GM10266 (cell line): ENCODE data around the gene FBXO31.

Experiments used
- DNase-seq: peaks from one replicate; pipeline ENCODE4 v3.0.0; 2012; ENCODE audit errors: extremely low spot score
- TF ChIP-seq, protein P1 (sequence below): IDR thresholded peaks from 2 replicates; pipeline ENCODE4 v1.5.1; 2012; ENCODE audit warnings: mild to moderate bottlenecking, low read depth; ENCODE audit not compliant: control insufficient read depth, insufficient read depth; ENCODE audit errors: missing control alignments

FBXO31 gene

GRCh38 chr16:87303431-87303930 is 80.1 kb downstream of the FBXO31 start:
- no peak for DNase-seq
- TF ChIP-seq, protein P1, sequence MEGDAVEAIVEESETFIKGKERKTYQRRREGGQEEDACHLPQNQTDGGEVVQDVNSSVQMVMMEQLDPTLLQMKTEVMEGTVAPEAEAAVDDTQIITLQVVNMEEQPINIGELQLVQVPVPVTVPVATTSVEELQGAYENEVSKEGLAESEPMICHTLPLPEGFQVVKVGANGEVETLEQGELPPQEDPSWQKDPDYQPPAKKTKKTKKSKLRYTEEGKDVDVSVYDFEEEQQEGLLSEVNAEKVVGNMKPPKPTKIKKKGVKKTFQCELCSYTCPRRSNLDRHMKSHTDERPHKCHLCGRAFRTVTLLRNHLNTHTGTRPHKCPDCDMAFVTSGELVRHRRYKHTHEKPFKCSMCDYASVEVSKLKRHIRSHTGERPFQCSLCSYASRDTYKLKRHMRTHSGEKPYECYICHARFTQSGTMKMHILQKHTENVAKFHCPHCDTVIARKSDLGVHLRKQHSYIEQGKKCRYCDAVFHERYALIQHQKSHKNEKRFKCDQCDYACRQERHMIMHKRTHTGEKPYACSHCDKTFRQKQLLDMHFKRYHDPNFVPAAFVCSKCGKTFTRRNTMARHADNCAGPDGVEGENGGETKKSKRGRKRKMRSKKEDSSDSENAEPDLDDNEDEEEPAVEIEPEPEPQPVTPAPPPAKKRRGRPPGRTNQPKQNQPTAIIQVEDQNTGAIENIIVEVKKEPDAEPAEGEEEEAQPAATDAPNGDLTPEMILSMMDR: no peak

GRCh38 chr16:87298857-87299465 is 84.6 kb downstream of the FBXO31 start:
- DNase-seq: no peak
- TF ChIP-seq, protein P1: no peak

DNA sequence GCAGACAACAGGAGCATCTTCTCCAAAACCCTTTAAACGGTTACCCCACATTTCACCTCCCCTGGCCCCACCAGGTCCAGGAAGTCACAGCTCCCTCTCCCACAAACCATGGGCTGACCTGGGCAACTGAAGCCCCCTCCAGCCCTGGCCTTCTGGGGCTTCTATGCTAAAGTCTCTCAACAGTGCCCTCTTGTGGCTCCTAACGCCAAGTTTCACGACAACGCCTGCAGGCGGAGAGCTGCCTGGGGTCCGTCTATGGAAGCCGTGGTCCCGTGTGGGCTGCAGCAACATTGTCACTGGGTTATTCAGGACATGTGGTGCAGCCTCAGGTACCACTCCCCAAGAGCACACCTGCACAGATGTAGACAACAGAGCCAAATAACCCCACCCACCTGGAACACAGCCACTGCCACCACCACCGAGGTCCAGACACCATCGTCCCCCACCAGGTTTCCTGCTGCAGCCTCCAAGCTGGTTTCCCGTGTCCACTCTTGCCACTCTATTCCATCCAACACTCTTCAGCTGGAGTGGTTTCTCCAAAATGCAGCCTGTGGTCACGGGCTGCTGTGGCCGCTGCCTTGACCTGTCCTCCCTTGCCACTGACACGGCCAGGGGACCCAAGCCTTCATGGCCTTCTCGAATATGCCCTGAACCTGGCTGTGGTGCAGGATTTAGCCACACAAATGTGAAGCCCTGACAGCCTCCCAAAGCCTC is 85.5 kb downstream of the FBXO31 start:
- TF ChIP-seq, protein P1: peak; percentile 69
- DNase-seq: peak; percentile 63

GRCh38 chr16:87297407-87297806 is 86.2 kb downstream of the FBXO31 start:
- DNase-seq: no peak
- TF ChIP-seq, protein P1: no peak

DNA sequence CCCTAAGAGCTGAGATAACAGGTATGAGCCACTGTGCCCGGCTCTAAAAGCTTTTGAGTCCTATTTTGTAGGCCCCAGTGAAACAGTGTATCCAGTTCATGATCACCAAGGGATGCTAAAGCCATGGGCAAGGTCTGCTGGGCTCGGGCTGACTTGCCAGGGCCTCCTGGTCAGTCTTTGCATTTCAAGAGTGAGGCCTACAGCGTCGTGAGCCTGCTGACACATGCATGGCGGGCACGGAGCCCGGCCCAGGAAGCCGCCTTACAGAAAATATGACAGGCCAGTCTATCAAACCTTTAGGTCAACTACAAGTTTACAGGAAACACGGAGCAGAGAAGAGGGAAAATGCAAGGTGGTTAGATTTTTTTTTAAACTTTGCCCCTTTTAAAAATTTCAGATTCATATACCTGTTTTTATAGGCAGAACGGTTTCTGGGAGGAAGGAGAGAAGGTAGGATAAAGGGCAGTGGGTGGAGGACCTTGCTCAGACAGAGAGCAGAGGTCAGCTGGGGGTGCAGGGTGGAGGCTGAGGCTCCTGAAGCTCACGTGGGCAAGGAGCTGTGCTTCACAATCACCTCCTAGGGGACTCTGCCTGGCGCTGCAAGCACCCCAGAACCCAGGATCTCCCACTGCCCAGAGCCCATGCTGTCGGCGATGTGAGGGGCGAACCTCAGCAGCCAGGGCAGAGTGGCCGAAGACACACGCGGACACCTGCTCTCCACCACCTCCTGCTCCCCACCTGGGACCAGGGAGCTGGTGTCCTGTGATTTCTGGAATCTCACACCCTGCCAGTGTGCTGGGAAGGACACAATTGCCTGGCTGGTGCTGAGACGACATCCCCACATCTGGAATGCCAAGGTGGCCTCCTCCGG is 87.7 kb downstream of the FBXO31 start:
- TF ChIP-seq, protein P1: no peak
- no peak for DNase-seq

GRCh38 chr16:87295259-87295658 is 88.3 kb downstream of the FBXO31 start:
- DNase-seq: no peak
- TF ChIP-seq, protein P1: no peak
